Common myeloid progenitor, CD34-positive (primary cell): ENCODE data around the gene MFRP.

ENCODE experiments used
- CTCF ChIA-PET: fragments of 350-600 bp; sonication (Branson Sonifier 250); formaldehyde crosslinking; loops from one replicate; lab custom pipeline; 2021; ENCODE audit warnings: antibody characterized with exemption; lab: Charles Lee
- POLR2A ChIA-PET: fragments of 350-600 bp; sonication (Branson Sonifier 250); formaldehyde crosslinking; loops from one replicate; lab custom pipeline; 2021; ENCODE audit warnings: antibody characterized with exemption; lab: Charles Lee
- DNase-seq, 3 donors: peaks; one replicate each; pipeline versions ENCODE4 v3.0.0 to v3.0.0-alpha.2; 2013
- H3K27ac ChIP-seq, 2 experiments: 1 replicate in 1 of 2; 2 replicates in 1 of 2; pipeline ENCODE4 v1.7.0; 2013; ENCODE audit warnings: inconsistent platforms in 2 of 2, low read length in 2 of 2, mild to moderate bottlenecking in 2 of 2, low read depth in 1 of 2, moderate library complexity in 1 of 2; ENCODE audit not compliant: severe bottlenecking in 2 of 2, insufficient read depth in 1 of 2, poor library complexity in 1 of 2
- H3K27me3 ChIP-seq, 5 experiments: replicated peaks in 2 of 5; 1 replicate in 3 of 5; 2 replicates in 2 of 5; pipeline versions ENCODE4 v1.6.1 to v1.7.0; 2013; ENCODE audit warnings: low read length in 4 of 5, mild to moderate bottlenecking in 2 of 5, moderate library complexity in 2 of 5, inconsistent platforms in 1 of 5; ENCODE audit not compliant: insufficient read depth in 5 of 5, control insufficient read depth in 4 of 5
- H3K36me3 ChIP-seq, 4 experiments: 1 replicate in 2 of 4; 2 replicates in 2 of 4; pipeline versions ENCODE4 v1.6.1 to v1.7.0; 2013; ENCODE audit warnings: low read length in 3 of 4, control low read depth in 1 of 4, mild to moderate bottlenecking in 1 of 4; ENCODE audit not compliant: control insufficient read depth in 4 of 4, insufficient read depth in 4 of 4
- H3K4me1 ChIP-seq, 4 experiments: 1 replicate in 3 of 4; 2 replicates in 1 of 4; pipeline versions ENCODE4 v1.6.1 to v1.7.1; 2013; ENCODE audit warnings: low read length in 3 of 4, mild to moderate bottlenecking in 3 of 4, control low read depth in 1 of 4, inconsistent platforms in 1 of 4, moderate library complexity in 1 of 4; ENCODE audit not compliant: control insufficient read depth in 4 of 4, insufficient read depth in 4 of 4; ENCODE audit errors: control extremely low read depth in 1 of 4
- H3K4me3 ChIP-seq, 7 experiments: 1 replicate in 4 of 7; 2 replicates in 3 of 7; pipeline versions ENCODE4 v1.5.1 to v1.7.0; 2013; ENCODE audit warnings: mild to moderate bottlenecking in 7 of 7, low read length in 6 of 7, moderate library complexity in 6 of 7, inconsistent platforms in 2 of 7, low read depth in 2 of 7, control low read depth in 1 of 7; ENCODE audit not compliant: insufficient read depth in 4 of 7, control insufficient read depth in 1 of 7; ENCODE audit errors: extremely low read depth in 1 of 7
- H3K9me3 ChIP-seq, 5 experiments: 1 replicate in 4 of 5; 2 replicates in 1 of 5; pipeline versions ENCODE4 v1.6.1 to v1.7.1; 2013; ENCODE audit warnings: low read length in 4 of 5, mild to moderate bottlenecking in 2 of 5, inconsistent platforms in 1 of 5, low read depth in 1 of 5, moderate library complexity in 1 of 5; ENCODE audit not compliant: control insufficient read depth in 4 of 5, insufficient read depth in 2 of 5; ENCODE audit errors: control extremely low read depth in 1 of 5
- WGBS: methylation state at CpG from one replicate; pipeline ENCODE4 v1.1.5; 2013; ENCODE audit not compliant: insufficient coverage; 5-methylcytosine and 5-hydroxymethylcytosine counted together

Gene MFRP

DNA sequence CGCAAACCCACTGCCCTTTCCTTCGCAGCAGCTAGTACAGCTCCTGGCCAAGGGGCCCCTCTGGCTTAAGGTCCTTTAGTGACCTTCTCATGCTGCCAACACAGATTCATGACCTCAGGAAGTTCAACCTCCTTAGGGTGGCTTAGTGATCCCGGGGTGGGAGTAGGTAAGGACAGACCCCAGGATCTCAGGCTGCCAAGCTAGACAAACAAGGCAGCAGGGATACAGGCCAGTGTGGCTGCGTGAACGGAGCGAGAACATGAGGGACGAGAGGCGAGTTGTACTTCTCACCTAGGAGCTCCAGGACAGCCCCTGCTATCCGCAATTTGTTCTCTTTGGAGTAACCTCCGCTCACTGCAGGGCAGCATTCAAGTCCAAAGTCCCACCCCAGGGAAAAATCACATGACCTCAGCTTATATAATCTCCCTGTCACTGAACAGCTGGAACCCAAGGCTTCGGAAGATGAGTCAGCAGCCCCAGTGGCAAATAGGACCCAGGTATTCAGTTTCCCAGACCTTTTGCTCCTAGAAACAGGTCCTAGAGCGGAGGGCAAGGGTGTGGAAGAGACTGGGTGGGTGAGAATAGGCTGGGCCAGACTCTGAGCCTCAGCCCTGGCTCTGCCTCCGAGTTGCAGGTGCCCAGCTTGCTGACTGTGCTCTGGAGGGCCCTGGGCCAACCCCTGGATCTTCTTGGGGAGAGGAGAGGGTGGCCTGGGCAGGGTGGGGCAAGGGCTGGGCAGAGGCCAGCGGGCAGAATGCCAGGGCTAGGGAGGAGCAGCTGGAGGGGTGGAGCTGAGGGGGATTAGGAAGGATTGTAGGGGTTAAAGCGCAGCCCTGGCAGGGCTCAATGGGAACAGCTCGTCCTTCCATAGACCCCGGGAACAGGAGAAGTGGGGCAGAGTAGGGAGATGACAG is 21.9 kb upstream of the MFRP start:
- Histone ChIP-seq H3K4me3 (no peak overlapping the region), H3K36me3 (no peaks in the 10 kb centered on the region), H3K9me3 (no peaks in the 10 kb centered on the region), H3K27ac (no peak overlapping the region), H3K27me3 (peaks cover 3 to 34% (median 23%) of the 10 kb centered on the region in 5 experiments), H3K4me1 (peaks cover 0 to 13% (median 8%) of the 10 kb centered on the region in 4 experiments)
- ChIA-PET CTCF (interaction anchor here (0.9 to 6.0 kb wide), 10 partner anchors 9 to 108 kb away, joined by 3 to 51 read pairs (median 4); partner anchors contain the start of gene USP2), POLR2A (no interaction called here)
- 91% methylated on average over 16 of the region's 17 CpGs for WGBS
- no peak for DNase-seq

DNA sequence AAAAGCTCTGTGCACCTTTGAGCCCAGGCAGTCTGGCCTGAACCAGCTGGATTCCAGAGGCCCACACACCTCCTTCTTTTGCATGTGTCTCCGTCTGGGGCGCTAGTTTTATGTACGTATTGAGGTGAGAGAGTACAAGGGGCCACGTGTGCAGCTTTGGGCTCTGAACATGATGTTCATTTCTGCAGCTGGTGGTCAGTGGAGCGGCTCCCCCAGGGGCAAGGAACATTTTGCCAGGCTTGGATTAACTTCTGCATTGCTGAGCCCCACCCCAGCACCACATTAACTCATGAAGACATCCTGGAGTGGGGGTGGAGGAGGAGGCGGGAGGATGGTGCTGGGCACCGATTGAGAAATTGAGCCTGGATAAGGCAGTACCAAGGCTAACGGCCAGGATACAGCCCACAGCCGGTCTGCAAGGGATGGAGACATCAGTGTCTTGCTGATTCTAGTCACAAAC is 21.2 kb upstream of the MFRP start:
- 96% methylated on average over 7 of the region's 9 CpGs for WGBS
- Histone ChIP-seq H3K4me3 (no peak overlapping the region), H3K36me3 (no peaks in the 10 kb centered on the region), H3K4me1 (peaks cover 0 to 16% (median 12%) of the 10 kb centered on the region in 4 experiments), H3K27me3 (peaks cover 3 to 40% (median 24%) of the 10 kb centered on the region in 5 experiments), H3K9me3 (no peaks in the 10 kb centered on the region), H3K27ac (no peak overlapping the region)
- POLR2A ChIA-PET = no interaction called here
- DNase-seq = no peak
- CTCF ChIA-PET = interaction anchor here (0.9 to 6.0 kb wide), 8 partner anchors 8 to 109 kb away, joined by 3 to 51 read pairs (median 4); partner anchors contain the start of gene USP2

DNA sequence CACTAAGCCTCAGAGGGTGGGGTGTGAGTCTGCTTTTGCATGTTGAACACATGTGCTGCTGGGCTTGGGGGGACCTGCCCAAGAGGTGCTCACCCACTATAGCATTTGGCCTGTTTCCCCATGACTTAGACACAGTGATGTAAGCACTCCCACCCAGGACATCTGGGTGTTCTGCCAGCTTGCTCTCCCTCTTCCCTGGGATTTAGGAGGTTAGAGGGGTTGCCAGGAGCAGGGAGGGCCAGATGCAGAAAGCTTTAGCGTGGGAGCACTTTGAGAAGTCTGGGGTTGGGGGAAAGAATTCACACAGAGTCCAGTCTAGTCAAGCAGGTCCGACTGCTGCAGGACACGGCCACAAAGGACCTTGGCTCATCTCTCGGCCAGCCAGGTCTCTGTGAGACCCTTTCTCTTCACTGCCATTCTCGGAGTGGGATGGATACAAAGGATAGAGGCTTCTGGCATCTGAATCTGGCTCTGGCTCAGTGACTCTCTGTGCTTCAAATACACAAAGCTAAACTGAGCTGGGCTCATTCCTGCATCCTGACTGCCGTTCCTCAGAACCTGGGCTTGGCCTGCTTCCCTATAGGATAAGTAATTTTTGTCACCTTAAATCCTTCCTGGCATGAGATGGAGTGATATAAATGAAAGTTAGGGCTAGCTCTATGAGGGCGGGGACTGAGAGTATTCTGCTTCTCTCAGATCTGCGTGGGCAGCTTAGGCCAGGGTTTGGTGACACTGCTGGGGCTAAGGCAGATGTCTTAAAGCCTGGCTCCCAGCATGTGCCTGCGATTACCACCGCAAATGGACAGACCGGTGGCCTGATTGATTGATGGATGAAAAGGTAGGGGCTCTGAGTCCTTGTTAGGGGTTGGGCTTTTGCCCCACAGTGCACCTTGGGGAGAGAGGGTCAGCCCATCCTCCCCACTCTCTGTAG is 20.4 kb upstream of the MFRP start:
- Histone ChIP-seq H3K9me3 (no peaks in the 10 kb centered on the region), H3K27me3 (peaks cover 3 to 48% (median 31%) of the 10 kb centered on the region in 5 experiments), H3K4me3 (no peak overlapping the region), H3K4me1 (peaks cover 0 to 16% (median 12%) of the 10 kb centered on the region in 4 experiments), H3K27ac (no peak overlapping the region), H3K36me3 (no peaks in the 10 kb centered on the region)
- ChIA-PET POLR2A (no interaction called here), CTCF (interaction anchor here (1.0 to 6.0 kb wide), 6 partner anchors 8 to 43 kb away, joined by 3 to 51 read pairs (median 4); partner anchors contain the start of gene USP2)
- DNase-seq = no peak
- WGBS = 95% methylated on average over 7 of the region's 11 CpGs

DNA sequence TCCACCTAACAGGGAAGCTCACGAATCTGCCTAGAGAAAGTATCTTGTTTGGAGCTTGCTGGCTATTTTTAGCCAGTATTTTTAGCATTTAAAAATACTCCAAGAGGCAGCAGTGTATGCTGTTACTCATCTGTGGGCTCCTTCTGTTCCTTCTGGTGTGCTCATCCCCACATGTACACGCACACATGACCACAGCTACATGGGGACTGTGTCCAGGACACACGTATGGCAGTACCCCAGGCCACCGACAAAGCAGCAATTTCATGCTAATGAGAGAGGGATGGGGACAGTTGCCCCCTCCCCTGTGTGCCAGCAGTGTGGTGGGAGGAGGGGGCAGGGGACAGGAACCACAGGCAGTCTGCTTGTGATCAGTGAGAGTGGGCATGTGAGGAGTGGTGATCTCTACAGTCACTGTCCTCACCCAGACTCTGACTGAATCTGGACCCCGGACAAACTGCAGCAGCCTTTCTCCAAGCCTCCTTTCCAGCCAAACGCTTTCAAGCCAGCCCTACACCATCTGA is 18.6 kb upstream of the MFRP start:
- Histone ChIP-seq H3K27me3 (peaks cover 3 to 50% (median 29%) of the 10 kb centered on the region in 5 experiments), H3K4me3 (no peak overlapping the region), H3K4me1 (peaks cover 0 to 26% (median 13%) of the 10 kb centered on the region in 4 experiments), H3K27ac (no peak overlapping the region), H3K9me3 (no peaks in the 10 kb centered on the region), H3K36me3 (no peaks in the 10 kb centered on the region)
- 89% methylated on average over 6 of the region's 6 CpGs for WGBS
- no peak for DNase-seq
- ChIA-PET POLR2A (no interaction called here), CTCF (interaction anchor here (1.2 to 2.1 kb wide), 8 partner anchors 9 to 110 kb away, joined by 3 to 12 read pairs (median 5); partner anchors contain the start of gene USP2)

DNA sequence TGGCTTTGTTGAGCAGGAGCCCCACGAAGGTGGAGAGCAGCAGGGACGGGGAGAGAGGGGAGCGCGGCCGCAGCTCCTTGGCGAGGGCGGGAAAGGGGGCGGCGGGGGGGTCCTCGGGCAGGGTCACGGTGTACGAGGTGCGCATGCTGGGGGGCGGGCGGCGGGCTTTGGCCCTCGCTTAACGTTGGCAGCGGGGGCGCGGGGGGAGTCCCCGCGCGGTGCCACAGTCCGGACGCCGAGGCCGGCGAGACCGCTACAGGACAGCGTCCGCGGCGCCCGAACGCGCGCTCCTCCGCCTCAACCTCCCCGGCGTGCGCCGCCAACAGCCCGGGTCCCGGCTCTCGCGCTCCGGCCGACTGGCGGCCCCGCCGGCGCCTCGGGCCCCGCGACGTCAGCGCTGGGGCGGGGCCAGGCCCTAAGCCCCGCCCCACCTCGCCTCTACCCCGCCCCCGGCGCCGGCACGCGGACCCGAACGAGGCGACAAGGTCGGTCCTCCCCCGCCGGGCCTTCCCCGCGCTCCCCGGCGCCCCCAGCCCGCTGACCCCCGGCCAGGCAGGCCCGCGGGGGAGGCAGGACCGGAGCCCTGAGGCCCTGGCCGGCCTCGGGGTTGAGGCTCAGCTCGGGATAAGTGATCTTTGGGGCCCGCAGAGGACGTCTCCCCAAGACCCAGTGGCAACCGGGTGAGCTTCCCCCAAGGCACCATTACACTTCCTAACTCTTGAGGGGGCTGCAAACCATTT is 17.5 kb upstream of the MFRP start:
- ChIA-PET CTCF (interaction anchor here (1.2 to 2.1 kb wide), 8 partner anchors 8 to 111 kb away, joined by 3 to 12 read pairs (median 5); partner anchors contain the start of gene USP2), POLR2A (no interaction called here)
- peaks cover 3 to 50% (median 29%) of the 10 kb centered on the region in 5 experiments for H3K27me3 ChIP-seq
- 2% methylated on average over 59 of the region's 88 CpGs for WGBS
- peak; percentile 29 to 55 (median 53) for DNase-seq
- H3K36me3 ChIP-seq = no peaks in the 10 kb centered on the region
- no peaks in the 10 kb centered on the region for H3K9me3 ChIP-seq
- no peak overlapping the region for H3K27ac ChIP-seq
- H3K4me3 ChIP-seq = peak overlapping the region in 6 of 7 experiments; percentile 32 to 59 (median 52)
- H3K4me1 ChIP-seq = peaks cover 0 to 37% (median 20%) of the 10 kb centered on the region in 4 experiments
